B cell (primary cell): Measurements from ENCODE around the gene KRTAP10-2. TPM values are rescaled to one million over a fixed set of nuclear protein-coding genes. Genes with fewer than 3 reads are reported as not detected.

Experiments
- ATAC-seq: fragments of 200-7000 bp; cut with Tn5 transposase; one replicate; pipeline ENCODE4 v1.10.0; 2021; ENCODE audit warnings: low read depth, mild to moderate bottlenecking, moderate number of reproducible peaks, moderate library complexity
- CTCF ChIA-PET: fragments of 350-600 bp; sonication (Branson Sonifier 250); formaldehyde crosslinking; loops from one replicate; lab custom pipeline; 2021; ENCODE audit warnings: antibody characterized with exemption, inconsistent platforms; lab: Charles Lee
- POLR2A ChIA-PET: fragments of 350-600 bp; sonication (Branson Sonifier 250); formaldehyde crosslinking; loops from one replicate; lab custom pipeline; 2021; ENCODE audit warnings: antibody characterized with exemption; lab: Charles Lee
- DNase-seq: peaks from one replicate; pipeline ENCODE4 v3.0.0; 2013
- H2AFZ ChIP-seq: 2 replicates; pipeline ENCODE4 v1.6.1; 2012; ENCODE audit warnings: mild to moderate bottlenecking, low read depth, low read length; ENCODE audit not compliant: insufficient read depth, poor library complexity, severe bottlenecking
- H3K27ac ChIP-seq, 2 donors: 1 replicate in 1 of 2; 2 replicates in 1 of 2; pipeline ENCODE4 v1.5.1; 2012 to 2013; ENCODE audit warnings: low read length in 2 of 2, mild to moderate bottlenecking in 2 of 2, moderate library complexity in 1 of 2
- H3K27me3 ChIP-seq, 4 experiments: fragments of 200-600 bp in 1 of 4; sonication (generic) in 1 of 4; replicated peaks in 1 of 4; 1 replicate in 2 of 4; 2 replicates in 2 of 4; pipeline versions ENCODE4 v1.6.1 to v1.7.0; 2013 to 2016; ENCODE audit warnings: low read length in 3 of 4, mild to moderate bottlenecking in 2 of 4, mixed read lengths in 1 of 4, moderate library complexity in 1 of 4; ENCODE audit not compliant: insufficient read depth in 4 of 4, control insufficient read depth in 3 of 4; ENCODE audit errors: control extremely low read depth in 1 of 4
- H3K36me3 ChIP-seq, 2 experiments: replicated peaks in 1 of 2; 1 replicate in 1 of 2; 2 replicates in 1 of 2; pipeline versions ENCODE4 v1.6.1 to v1.7.1; 2013; ENCODE audit warnings: low read length in 1 of 2; ENCODE audit not compliant: insufficient read depth in 2 of 2, control insufficient read depth in 1 of 2; ENCODE audit errors: control extremely low read depth in 1 of 2, extremely low read depth in 1 of 2
- H3K4me1 ChIP-seq, 2 donors: fragments of 200-600 bp in 1 of 2; sonication (generic) in 1 of 2; 1 replicate in 1 of 2; 2 replicates in 1 of 2; pipeline versions ENCODE4 v1.5.1 to v1.6.1; 2013 to 2017; ENCODE audit warnings: low read length in 2 of 2; ENCODE audit not compliant: control insufficient read depth in 2 of 2, insufficient read depth in 2 of 2
- H3K4me2 ChIP-seq: replicated peaks from 2 replicates; pipeline ENCODE3; 2012; ENCODE audit warnings: mild to moderate bottlenecking, low read depth, low read length; ENCODE audit not compliant: poor library complexity, severe bottlenecking
- H3K4me3 ChIP-seq, 5 experiments: fragments of 200-600 bp in 1 of 5; sonication (generic) in 1 of 5; 1 replicate in 3 of 5; 2 replicates in 2 of 5; pipeline versions ENCODE4 v1.5.1 to v1.7.0; 2011 to 2016; ENCODE audit warnings: low read length in 4 of 5, mild to moderate bottlenecking in 4 of 5, low read depth in 2 of 5, control low read depth in 1 of 5, moderate library complexity in 1 of 5; ENCODE audit not compliant: insufficient read depth in 1 of 5; ENCODE audit errors: control extremely low read depth in 1 of 5, extremely low read depth in 1 of 5
- H3K79me2 ChIP-seq: fragments of 200-600 bp; sonication (generic); one replicate; pipeline ENCODE4 v1.6.0; 2016; ENCODE audit warnings: low read length; ENCODE audit not compliant: control insufficient read depth, insufficient read depth
- H3K9ac ChIP-seq: fragments of 200-600 bp; sonication (generic); 2 replicates; pipeline ENCODE4 v1.6.1; 2017; ENCODE audit warnings: mild to moderate bottlenecking, low read length, moderate library complexity
- H3K9me3 ChIP-seq, 3 donors: one replicate each; pipeline versions ENCODE4 v1.6.1 to v1.7.1; 2013; ENCODE audit warnings: low read length in 2 of 3; ENCODE audit not compliant: control insufficient read depth in 2 of 3, insufficient read depth in 1 of 3; ENCODE audit errors: control extremely low read depth in 1 of 3
- H4K20me1 ChIP-seq: 2 replicates; pipeline ENCODE4 v1.6.0; 2012; ENCODE audit warnings: mild to moderate bottlenecking, low read length; ENCODE audit not compliant: insufficient read depth, control insufficient read depth, poor library complexity, severe bottlenecking
- H3K27ac Mint-ChIP-seq: one replicate; pipeline ENCODE4 v1.8.0; 2021; ENCODE audit warnings: mixed read lengths
- H3K27me3 Mint-ChIP-seq: one replicate; pipeline ENCODE4 v1.8.0; 2021; ENCODE audit warnings: mixed read lengths
- H3K4me1 Mint-ChIP-seq: one replicate; pipeline ENCODE4 v1.8.0; 2021; ENCODE audit warnings: mixed read lengths
- H3K4me3 Mint-ChIP-seq: one replicate; pipeline ENCODE4 v1.8.0; 2021; ENCODE audit warnings: mixed read lengths
- H3K9me3 Mint-ChIP-seq: one replicate; pipeline ENCODE4 v1.8.0; 2022; ENCODE audit warnings: mixed read lengths; ENCODE audit not compliant: insufficient read depth
- CTCF ChIP-seq: fragments of 200-600 bp; IDR thresholded peaks from one replicate; pipeline ENCODE4 v1.8.0; 2022; ENCODE audit warnings: antibody characterized with exemption, mild to moderate bottlenecking
- EZH2 ChIP-seq: IDR thresholded peaks from 2 replicates; pipeline ENCODE4 v1.6.1; 2012; ENCODE audit warnings: borderline replicate concordance, low read depth, mild to moderate bottlenecking, moderate library complexity, low read length; ENCODE audit not compliant: insufficient read depth, poor library complexity, severe bottlenecking
- WGBS: methylation state at CpG from one replicate; pipeline ENCODE4 v1.1.5; 2013; ENCODE audit warnings: missing lambda C conversion rate; ENCODE audit not compliant: insufficient coverage; 5-methylcytosine and 5-hydroxymethylcytosine counted together
- intact Hi-C: fragments of 100-400 bp; cut with micrococcal nuclease; formaldehyde crosslinking; loops from one replicate; pipeline ENCODE4 v1.10.0; 2022
- polyA plus RNA-seq: library from polyadenylated mRNA; depleted of rRNA; stranded (reverse); fragments of >200 nt; gene quantifications from 2 replicates; pipeline ENCODE4 v1.2.3, GENCODE V29; 2012
- total RNA-seq, 2 donors: library from RNA; stranded (reverse); fragments of 120-200 nt in 1 of 2; gene quantifications; 1 replicate in 1 of 2; 2 replicates in 1 of 2; pipeline versions ENCODE4 v1.2.3 to v1.2.4, GENCODE V29; 2013 to 2022

The KRTAP10-2 gene
- total and polyA plus RNA-seq, 2 donors (not counting 1 experiment from before 2014, with no cell fraction given): not detected

GRCh38 chr21:44508426-44508710 lies 42.9 kb downstream of the KRTAP10-2 start:
- intact Hi-C loops: no loop called here
- ATAC-seq (no peak), DNase-seq (no peak)
- no peak overlapping the region for H2AFZ ChIP-seq
- peaks cover 14 to 23% of the 10 kb centered on the region in 2 donors for H3K4me1 ChIP-seq
- H3K4me1 Mint-ChIP-seq: peaks cover 7% of the 10 kb centered on the region
- CTCF ChIA-PET: interaction anchor here (3.6 kb wide), 1 partner anchor 285 kb away, joined by 37 read pairs; no protein-coding TSS in a partner anchor
- H3K4me3 Mint-ChIP-seq: no peak overlapping the region
- no peak overlapping the region for H3K9ac ChIP-seq
- peaks cover 0 to 9% (median 4%) of the 10 kb centered on the region in 4 experiments for H3K27me3 ChIP-seq
- no peaks in the 10 kb centered on the region for H4K20me1 ChIP-seq
- no peak for TF ChIP-seq EZH2
- no peak for TF ChIP-seq CTCF
- H3K9me3 Mint-ChIP-seq: no peaks in the 10 kb centered on the region
- no peak overlapping the region for H3K27ac ChIP-seq
- H3K36me3 ChIP-seq: no peaks in the 10 kb centered on the region
- 80% methylated on average over 9 of the region's 9 CpGs for WGBS
- H3K9me3 ChIP-seq: peaks cover 0 to 3% (median 0%) of the 10 kb centered on the region in 3 donors
- no peak overlapping the region for H3K4me2 ChIP-seq
- H3K79me2 ChIP-seq: no peaks in the 10 kb centered on the region
- H3K27me3 Mint-ChIP-seq: peaks cover 10% of the 10 kb centered on the region
- no peak overlapping the region for H3K4me3 ChIP-seq
- H3K27ac Mint-ChIP-seq: no peak overlapping the region
- POLR2A ChIA-PET: no interaction called here

GRCh38 chr21:44507673-44508425 lies 43.5 kb downstream of the KRTAP10-2 start:
- H3K4me3 Mint-ChIP-seq: no peak overlapping the region
- CTCF ChIA-PET: interaction anchor here (3.6 kb wide), 1 partner anchor 286 kb away, joined by 37 read pairs; no protein-coding TSS in a partner anchor
- peaks cover 7% of the 10 kb centered on the region for H3K4me1 Mint-ChIP-seq
- TF ChIP-seq CTCF (no peak), EZH2 (no peak)
- peaks cover 14 to 23% of the 10 kb centered on the region in 2 donors for H3K4me1 ChIP-seq
- H4K20me1 ChIP-seq: no peaks in the 10 kb centered on the region
- peaks cover 0 to 3% (median 0%) of the 10 kb centered on the region in 3 donors for H3K9me3 ChIP-seq
- H2AFZ ChIP-seq: no peak overlapping the region
- no peak overlapping the region for H3K4me3 ChIP-seq
- WGBS: 96% methylated on average over 15 of the region's 26 CpGs
- no peaks in the 10 kb centered on the region for H3K36me3 ChIP-seq
- no peak overlapping the region for H3K27ac Mint-ChIP-seq
- H3K27ac ChIP-seq: no peak overlapping the region
- DNase-seq (no peak), ATAC-seq (no peak)
- peaks cover 10% of the 10 kb centered on the region for H3K27me3 Mint-ChIP-seq
- POLR2A ChIA-PET: no interaction called here
- no peaks in the 10 kb centered on the region for H3K79me2 ChIP-seq
- no peak overlapping the region for H3K4me2 ChIP-seq
- no peak overlapping the region for H3K9ac ChIP-seq
- no peaks in the 10 kb centered on the region for H3K9me3 Mint-ChIP-seq
- H3K27me3 ChIP-seq: peaks cover 0 to 9% (median 4%) of the 10 kb centered on the region in 4 experiments
- intact Hi-C loops: no loop called here
